H9 (cell line): ENCODE results near the gene SPAG6. TPM values are rescaled to one million over a fixed set of nuclear protein-coding genes. Genes with fewer than 3 reads are reported as not detected.

Experiments used
- DNase-seq: peaks from one replicate; pipeline ENCODE4 v3.0.0-alpha.2; 2017
- H2AFZ ChIP-seq: one replicate; pipeline ENCODE4 v1.6.1; 2013; ENCODE audit warnings: mild to moderate bottlenecking, low read length, control low read depth, moderate library complexity
- H2AK5ac ChIP-seq: 2 replicates; pipeline ENCODE4 v1.6.1; 2013; ENCODE audit warnings: low read length, control low read depth, mixed read lengths; ENCODE audit not compliant: insufficient read length
- H2BK120ac ChIP-seq: one replicate; pipeline ENCODE4 v1.6.1; 2013; ENCODE audit warnings: low read depth, mild to moderate bottlenecking, low read length, control low read depth, inconsistent platforms; ENCODE audit not compliant: poor library complexity, severe bottlenecking
- H2BK12ac ChIP-seq: 2 replicates; pipeline ENCODE4 v1.6.1; 2013; ENCODE audit warnings: low read length, control low read depth, mixed read lengths, low read depth; ENCODE audit not compliant: insufficient read length
- H2BK15ac ChIP-seq: 2 replicates; pipeline ENCODE4 v1.6.1; 2013; ENCODE audit warnings: low read depth, low read length, control low read depth
- H2BK20ac ChIP-seq: one replicate; pipeline ENCODE4 v1.6.1; 2013; ENCODE audit warnings: low read depth, mild to moderate bottlenecking, low read length, control low read depth, inconsistent platforms; ENCODE audit not compliant: poor library complexity, severe bottlenecking
- H2BK5ac ChIP-seq: 2 replicates; pipeline ENCODE4 v1.6.1; 2013; ENCODE audit warnings: low read length, control low read depth, mixed read lengths; ENCODE audit not compliant: insufficient read length
- H3K14ac ChIP-seq: 2 replicates; pipeline ENCODE4 v1.6.1; 2013; ENCODE audit warnings: low read length, control low read depth; ENCODE audit not compliant: insufficient read depth
- H3K18ac ChIP-seq: 2 replicates; pipeline ENCODE4 v1.6.1; 2013; ENCODE audit warnings: low read depth, mild to moderate bottlenecking, mixed read lengths, low read length, control low read depth; ENCODE audit not compliant: insufficient read length
- H3K23ac ChIP-seq: 2 replicates; pipeline ENCODE4 v1.6.1; 2013; ENCODE audit warnings: low read length, control low read depth, mixed read lengths, low read depth; ENCODE audit not compliant: insufficient read length
- H3K23me2 ChIP-seq: 2 replicates; pipeline ENCODE4 v1.6.1; 2013; ENCODE audit warnings: low read depth, mild to moderate bottlenecking, mixed read lengths, low read length, control low read depth; ENCODE audit not compliant: insufficient read length, poor library complexity, severe bottlenecking
- H3K27ac ChIP-seq: 2 replicates; pipeline ENCODE4 v1.5.1; 2013; ENCODE audit warnings: low read length, control low read depth, mixed read lengths, low read depth; ENCODE audit not compliant: insufficient read length
- H3K27me3 ChIP-seq: 2 replicates; pipeline ENCODE4 v1.6.1; 2013; ENCODE audit warnings: low read length, control low read depth, inconsistent platforms; ENCODE audit not compliant: insufficient read depth
- H3K4ac ChIP-seq: 2 replicates; pipeline ENCODE4 v1.6.1; 2013; ENCODE audit warnings: low read depth, mild to moderate bottlenecking, control low read depth, inconsistent platforms, low read length, moderate library complexity
- H3K4me1 ChIP-seq: 2 replicates; pipeline ENCODE4 v1.6.1; 2013; ENCODE audit warnings: low read length, control low read depth, inconsistent platforms; ENCODE audit not compliant: insufficient read depth
- H3K4me2 ChIP-seq: 2 replicates; pipeline ENCODE4 v1.6.1; 2013; ENCODE audit warnings: low read length, control low read depth, mixed read lengths; ENCODE audit not compliant: insufficient read length, insufficient read depth
- H3K56ac ChIP-seq: 2 replicates; pipeline ENCODE4 v1.6.1; 2013; ENCODE audit warnings: low read depth, mild to moderate bottlenecking, mixed read lengths, low read length, control low read depth; ENCODE audit not compliant: insufficient read length
- H3K79me1 ChIP-seq: 2 replicates; pipeline ENCODE4 v1.6.1; 2013; ENCODE audit warnings: low read depth, mild to moderate bottlenecking, moderate library complexity, low read length, control low read depth, inconsistent platforms; ENCODE audit not compliant: insufficient read depth, poor library complexity, severe bottlenecking
- H3K79me2 ChIP-seq: 2 replicates; pipeline ENCODE4 v1.6.1; 2013; ENCODE audit warnings: low read length, control low read depth, inconsistent platforms; ENCODE audit not compliant: insufficient read depth
- H3K9ac ChIP-seq: 2 replicates; pipeline ENCODE4 v1.6.1; 2013; ENCODE audit warnings: low read length, control low read depth, mixed read lengths; ENCODE audit not compliant: insufficient read length; ENCODE audit errors: extremely low read depth
- H3K9me3 ChIP-seq: one replicate; pipeline ENCODE4 v1.6.1; 2013; ENCODE audit warnings: low read depth, low read length, inconsistent platforms; ENCODE audit not compliant: control insufficient read depth
- H3T11ph ChIP-seq: one replicate; pipeline ENCODE4 v1.6.1; 2013; ENCODE audit warnings: mild to moderate bottlenecking, low read length, control low read depth, inconsistent platforms
- H4K20me1 ChIP-seq: one replicate; pipeline ENCODE4 v1.6.1; 2013; ENCODE audit not compliant: control insufficient read depth, insufficient read length, insufficient read depth
- H4K5ac ChIP-seq: 2 replicates; pipeline ENCODE4 v1.6.1; 2013; ENCODE audit warnings: low read depth, mild to moderate bottlenecking, mixed read lengths, low read length, control low read depth; ENCODE audit not compliant: insufficient read length
- H4K8ac ChIP-seq: replicated peaks from 2 replicates; pipeline ENCODE4 v1.6.1; 2013; ENCODE audit warnings: low read length, control low read depth, mixed read lengths, low read depth; ENCODE audit not compliant: insufficient read length
- H4K91ac ChIP-seq: 2 replicates; pipeline ENCODE4 v1.6.1; 2013; ENCODE audit warnings: low read depth, mild to moderate bottlenecking, moderate library complexity, mixed read lengths, low read length, control low read depth; ENCODE audit not compliant: insufficient read length
- H3K27ac Mint-ChIP-seq, 3 experiments: 2 replicates in 2 of 3; 3 replicates in 1 of 3; pipeline ENCODE4 v1.8.0; 2020 to 2021; ENCODE audit warnings: mixed read lengths in 3 of 3, mild to moderate bottlenecking in 1 of 3, moderate library complexity in 1 of 3
- H3K27me3 Mint-ChIP-seq: 2 replicates; pipeline ENCODE4 v1.8.0; 2021; ENCODE audit warnings: low read depth, mild to moderate bottlenecking, moderate library complexity, mixed read lengths
- H3K36me3 Mint-ChIP-seq, 3 experiments: 2 replicates in 2 of 3; 3 replicates in 1 of 3; pipeline ENCODE4 v1.8.0; 2020 to 2021; ENCODE audit warnings: low read depth in 3 of 3, mixed read lengths in 3 of 3; ENCODE audit not compliant: insufficient read depth in 1 of 3
- H3K4me1 Mint-ChIP-seq, 2 experiments: 2 replicates each; pipeline ENCODE4 v1.8.0; 2020; ENCODE audit warnings: mixed read lengths in 2 of 2
- H3K4me3 Mint-ChIP-seq, 2 experiments: 2 replicates in 1 of 2; 3 replicates in 1 of 2; pipeline ENCODE4 v1.8.0; 2020 to 2021; ENCODE audit warnings: mild to moderate bottlenecking in 2 of 2, mixed read lengths in 2 of 2, moderate library complexity in 1 of 2
- H3K9me3 Mint-ChIP-seq, 2 experiments: 2 replicates in 1 of 2; 3 replicates in 1 of 2; pipeline ENCODE4 v1.8.0; 2020; ENCODE audit warnings: mild to moderate bottlenecking in 2 of 2, mixed read lengths in 2 of 2, moderate library complexity in 1 of 2
- CTCF ChIP-seq: fragments of 200-600 bp; sonication (generic); conservative IDR thresholded peaks from 3 replicates; pipeline ENCODE4 v1.8.0; 2021; ENCODE audit warnings: antibody characterized with exemption, mild to moderate bottlenecking
- WGBS: extraction: QIAGEN DNeasy Blood & Tissue Kit; methylation state at CpG from one replicate; pipeline ENCODE4 v1.1.7; 2013; ENCODE audit warnings: missing lambda C conversion rate, low lambda C conversion rate, mixed read lengths; ENCODE audit not compliant: insufficient read length; ENCODE audit errors: extremely low coverage; 5-methylcytosine and 5-hydroxymethylcytosine counted together
- total RNA-seq: library from RNA; stranded (reverse); gene quantifications from 2 replicates; pipeline ENCODE4 v1.2.1, GENCODE V29; 2021

The SPAG6 gene
- total RNA-seq, 1 experiment from 2014 or later: 0.24 TPM

DNA sequence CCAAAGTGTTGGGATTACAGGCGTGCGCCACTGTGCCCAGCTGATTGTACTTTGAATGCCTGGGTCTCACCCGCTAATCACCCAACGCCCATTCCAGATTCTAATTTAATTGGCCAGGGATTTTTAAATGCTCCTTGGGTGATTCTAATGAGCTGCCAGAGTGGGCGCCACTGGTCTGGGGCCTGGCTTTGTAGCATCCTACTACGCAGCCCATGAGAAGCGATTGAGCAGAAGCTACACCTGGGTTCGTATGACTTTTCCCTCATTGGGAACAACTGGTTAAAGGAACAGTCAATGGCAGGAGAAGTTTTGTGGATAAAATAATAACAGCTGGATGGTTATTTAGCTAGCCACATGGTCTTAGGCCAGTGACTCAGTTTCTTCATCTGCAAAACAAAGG, 108.0 kb downstream of the SPAG6 start:
- no peak for DNase-seq
- Mint-ChIP-seq H3K4me3 (no peak overlapping the region), H3K9me3 (peaks cover 6 to 8% of the 10 kb centered on the region in 2 experiments; a peak in 2 of 5 replicates), H3K4me1 (no peaks in the 10 kb centered on the region), H3K27me3 (peaks cover 6% of the 10 kb centered on the region), H3K36me3 (peaks cover 0 to 5% (median 0%) of the 10 kb centered on the region in 3 experiments; a peak in 1 of 7 replicates), H3K27ac (no peak overlapping the region)
- Histone ChIP-seq H3K23ac (no peak overlapping the region), H2AK5ac (no peak overlapping the region), H3K27ac (no peak overlapping the region), H3K79me1 (no peaks in the 10 kb centered on the region), H3K4ac (no peak overlapping the region), H3K18ac (no peak overlapping the region), H3T11ph (no peak overlapping the region), H2AFZ (no peak overlapping the region), H3K56ac (no peak overlapping the region), H3K4me1 (no peaks in the 10 kb centered on the region), H2BK15ac (no peak overlapping the region), H3K4me2 (no peak overlapping the region), H3K27me3 (no peaks in the 10 kb centered on the region), H4K8ac (no peak overlapping the region), H2BK20ac (no peak overlapping the region), H2BK5ac (no peak overlapping the region), H3K23me2 (no peaks in the 10 kb centered on the region), H3K79me2 (no peaks in the 10 kb centered on the region), H2BK12ac (no peak overlapping the region), H3K14ac (no peak overlapping the region), H2BK120ac (no peak overlapping the region), H4K5ac (no peak overlapping the region), H3K9me3 (no peaks in the 10 kb centered on the region), H4K20me1 (no peaks in the 10 kb centered on the region), H3K9ac (no peak overlapping the region), H4K91ac (no peak overlapping the region)
- peak; percentile 47 for TF ChIP-seq CTCF
- WGBS: no CpG with 5 or more reads among the region's 8 CpGs
